ENCODE data around the gene NOMO2. TPM values are rescaled to one million over a fixed set of nuclear protein-coding genes. Genes with fewer than 3 reads are reported as not detected.
"Not testable (repeated sequence)": the region's sequence is repeated elsewhere in the genome, so short reads cannot be mapped to it uniquely, and the experiment has no call there.

The NOMO2 gene
- polyA plus RNA-seq, 1 donor (not counting 4 experiments of a cell fraction or from before 2014, with no cell fraction given) = 66.0 TPM

DNA sequence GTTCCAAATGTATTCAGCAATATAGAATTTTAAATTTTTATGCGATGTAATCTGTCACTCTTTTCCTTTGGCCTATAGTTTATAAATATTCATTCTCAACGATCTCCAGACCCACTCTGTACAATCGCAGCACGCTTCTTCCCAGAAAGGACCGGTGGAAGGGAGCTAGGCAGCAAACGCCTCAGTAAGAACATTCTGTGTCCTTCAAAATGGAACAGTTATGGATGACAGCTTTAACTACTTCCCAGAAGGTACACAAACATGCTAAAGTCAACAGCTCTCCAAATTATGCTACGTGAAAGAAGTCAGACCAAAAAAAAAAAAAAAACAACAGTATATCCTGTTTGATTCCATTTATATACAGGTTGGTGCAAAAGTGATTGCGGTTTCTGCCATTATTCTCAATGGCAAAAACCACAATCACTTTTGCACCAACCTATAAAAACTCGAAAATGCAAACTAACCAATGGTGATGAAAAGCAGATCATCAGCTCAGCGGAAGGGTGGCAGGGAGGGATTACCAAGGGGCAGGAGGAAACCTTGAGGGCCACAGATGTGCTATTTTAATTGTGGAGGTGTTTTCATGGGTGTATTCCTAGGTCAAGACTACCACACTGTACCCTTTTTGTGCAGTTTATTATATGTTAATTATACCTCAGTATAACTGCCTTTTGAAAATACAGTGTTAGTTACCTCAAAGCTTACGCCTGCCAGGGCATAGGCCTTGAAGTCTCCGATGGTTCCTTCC lies 43.2 kb downstream of the NOMO2 start:
- H4K20me1 ChIP-seq (ENCODE audit: control insufficient read depth, extremely low read depth, insufficient read depth, low read length); H3K36me3 ChIP-seq (ENCODE audit: control insufficient read depth in 2 of 2, extremely low read depth in 1 of 2, insufficient read depth in 2 of 2, low read length in 2 of 2); dilution Hi-C loops (cut with MboI; ENCODE audit: extremely low pct_ligation_motif_present, low sequenced_read_pairs); DNase-seq (ENCODE audit: low read depth, low spot score); H3K4me1 ChIP-seq (ENCODE audit: control insufficient read depth, extremely low read depth, insufficient read depth, low read length); H3K9me1 ChIP-seq (ENCODE audit: control insufficient read depth, extremely low read depth, insufficient read depth, low read length); H3K9me3 ChIP-seq (ENCODE audit: control insufficient read depth, low read depth, low read length); H3K4me3 ChIP-seq (ENCODE audit: control insufficient read depth in 2 of 3, extremely low read depth in 1 of 3, insufficient read depth in 2 of 3, low read depth in 1 of 3, low read length in 3 of 3); H3K27ac ChIP-seq (ENCODE audit: control insufficient read depth, insufficient read depth, low read length); H3K27me3 ChIP-seq (ENCODE audit: control insufficient read depth, extremely low read depth, insufficient read depth, low read length); H3K79me2 ChIP-seq (ENCODE audit: control insufficient read depth, insufficient read depth, low read length); H3K9ac ChIP-seq (ENCODE audit: control insufficient read depth, extremely low read depth, insufficient read depth, low read length); H3K4me2 ChIP-seq (ENCODE audit: control insufficient read depth, extremely low read depth, insufficient read depth, low read depth, low read length); FAIRE-seq; H2AFZ ChIP-seq (ENCODE audit: control insufficient read depth, low read length): not testable (repeated sequence)

DNA sequence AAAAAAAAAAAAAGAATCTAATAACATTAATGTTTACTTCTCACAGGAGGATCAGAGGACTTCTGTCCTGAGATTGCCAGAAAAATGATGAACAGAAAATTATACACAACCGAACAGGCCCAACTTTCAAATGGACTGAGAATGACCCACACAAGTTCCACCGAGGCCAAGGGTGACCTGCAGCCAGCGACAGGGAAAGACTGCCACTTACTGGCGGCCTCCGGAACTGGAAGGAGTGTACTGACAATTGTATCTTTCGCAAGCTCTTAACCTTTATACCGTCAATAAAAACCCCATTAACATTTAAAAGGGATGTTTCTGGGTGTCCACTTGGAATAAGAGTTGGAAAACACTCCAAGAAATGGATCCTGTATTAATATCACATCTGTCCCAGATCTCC lies 63.5 kb downstream of the NOMO2 start:
- H3K79me2 ChIP-seq (ENCODE audit: control insufficient read depth, insufficient read depth, low read length); H3K9me3 ChIP-seq (ENCODE audit: control insufficient read depth, low read depth, low read length); H3K36me3 ChIP-seq (ENCODE audit: control insufficient read depth in 2 of 2, extremely low read depth in 1 of 2, insufficient read depth in 2 of 2, low read length in 2 of 2); H3K27me3 ChIP-seq (ENCODE audit: control insufficient read depth, extremely low read depth, insufficient read depth, low read length); H3K4me3 ChIP-seq (ENCODE audit: control insufficient read depth in 2 of 3, extremely low read depth in 1 of 3, insufficient read depth in 2 of 3, low read depth in 1 of 3, low read length in 3 of 3); H2AFZ ChIP-seq (ENCODE audit: control insufficient read depth, low read length); DNase-seq (ENCODE audit: low read depth, low spot score); H3K4me1 ChIP-seq (ENCODE audit: control insufficient read depth, extremely low read depth, insufficient read depth, low read length); H3K9me1 ChIP-seq (ENCODE audit: control insufficient read depth, extremely low read depth, insufficient read depth, low read length); dilution Hi-C loops (cut with MboI; ENCODE audit: extremely low pct_ligation_motif_present, low sequenced_read_pairs); H3K4me2 ChIP-seq (ENCODE audit: control insufficient read depth, extremely low read depth, insufficient read depth, low read depth, low read length); FAIRE-seq; H4K20me1 ChIP-seq (ENCODE audit: control insufficient read depth, extremely low read depth, insufficient read depth, low read length); H3K9ac ChIP-seq (ENCODE audit: control insufficient read depth, extremely low read depth, insufficient read depth, low read length); H3K27ac ChIP-seq (ENCODE audit: control insufficient read depth, insufficient read depth, low read length): not testable (repeated sequence)

DNA sequence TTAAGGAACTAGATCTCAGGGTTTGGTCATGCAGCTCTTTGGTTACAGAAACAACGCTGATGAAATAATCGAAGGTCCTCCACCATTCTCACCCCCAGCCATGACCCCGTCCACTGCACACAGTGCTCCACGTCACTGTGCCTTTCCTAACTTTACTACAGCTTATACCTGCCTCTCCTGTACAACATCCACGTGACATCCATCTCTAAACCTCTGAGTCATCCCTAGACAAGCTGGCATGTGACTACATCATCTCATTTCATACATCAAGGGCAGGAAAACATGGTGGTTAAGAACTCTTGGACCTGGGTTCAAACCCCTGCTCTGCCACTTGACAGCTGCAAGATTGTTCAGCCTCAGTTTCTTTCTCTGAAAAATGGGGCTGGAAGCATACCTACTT lies 64.9 kb downstream of the NOMO2 start:
- dilution Hi-C loops (cut with MboI; ENCODE audit: extremely low pct_ligation_motif_present, low sequenced_read_pairs); H3K27ac ChIP-seq (ENCODE audit: control insufficient read depth, insufficient read depth, low read length); H4K20me1 ChIP-seq (ENCODE audit: control insufficient read depth, extremely low read depth, insufficient read depth, low read length); H3K4me3 ChIP-seq (ENCODE audit: control insufficient read depth in 2 of 3, extremely low read depth in 1 of 3, insufficient read depth in 2 of 3, low read depth in 1 of 3, low read length in 3 of 3); H3K9me3 ChIP-seq (ENCODE audit: control insufficient read depth, low read depth, low read length); H3K36me3 ChIP-seq (ENCODE audit: control insufficient read depth in 2 of 2, extremely low read depth in 1 of 2, insufficient read depth in 2 of 2, low read length in 2 of 2); H2AFZ ChIP-seq (ENCODE audit: control insufficient read depth, low read length); H3K9me1 ChIP-seq (ENCODE audit: control insufficient read depth, extremely low read depth, insufficient read depth, low read length); H3K79me2 ChIP-seq (ENCODE audit: control insufficient read depth, insufficient read depth, low read length); H3K4me1 ChIP-seq (ENCODE audit: control insufficient read depth, extremely low read depth, insufficient read depth, low read length); H3K27me3 ChIP-seq (ENCODE audit: control insufficient read depth, extremely low read depth, insufficient read depth, low read length); H3K9ac ChIP-seq (ENCODE audit: control insufficient read depth, extremely low read depth, insufficient read depth, low read length); DNase-seq (ENCODE audit: low read depth, low spot score); FAIRE-seq; H3K4me2 ChIP-seq (ENCODE audit: control insufficient read depth, extremely low read depth, insufficient read depth, low read depth, low read length): not testable (repeated sequence)

DNA sequence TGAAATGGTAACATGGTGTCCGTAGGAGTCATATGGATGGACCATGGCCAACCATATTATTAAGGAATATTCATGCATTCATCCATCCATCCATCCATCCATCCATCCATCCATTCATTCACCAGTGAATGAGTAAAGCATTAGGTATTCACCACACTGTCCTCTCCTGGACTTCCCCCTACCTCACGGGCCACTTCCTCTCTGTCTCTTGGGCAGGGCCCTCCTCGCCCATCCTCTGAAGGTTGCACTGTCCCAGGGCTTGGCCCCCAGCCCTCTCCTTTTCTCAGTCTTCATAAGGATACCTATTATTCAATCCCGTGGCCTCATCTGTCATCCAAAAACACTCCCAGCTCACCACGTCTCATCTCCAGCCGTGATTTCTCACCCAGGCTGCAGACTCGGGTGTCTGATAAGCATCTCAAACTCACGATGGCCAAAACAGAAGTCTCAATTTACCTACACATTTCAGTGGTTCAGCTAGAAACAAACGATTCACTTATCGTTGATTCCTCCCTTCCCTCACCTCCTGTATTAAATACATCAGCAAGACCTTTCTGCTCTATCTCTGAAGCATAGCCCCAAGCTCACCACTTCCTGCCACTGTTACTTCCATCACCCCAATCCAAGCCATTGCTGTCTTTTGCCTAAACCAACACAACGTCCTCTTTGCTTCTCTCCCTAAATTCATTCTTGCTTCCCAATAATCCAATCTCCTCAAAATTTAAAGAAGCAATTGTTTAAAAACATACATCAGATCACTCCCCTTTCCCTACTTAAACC lies 69.6 kb downstream of the NOMO2 start:
- H3K27ac ChIP-seq (ENCODE audit: control insufficient read depth, insufficient read depth, low read length); H3K79me2 ChIP-seq (ENCODE audit: control insufficient read depth, insufficient read depth, low read length); H3K9ac ChIP-seq (ENCODE audit: control insufficient read depth, extremely low read depth, insufficient read depth, low read length); H3K9me3 ChIP-seq (ENCODE audit: control insufficient read depth, low read depth, low read length); H3K9me1 ChIP-seq (ENCODE audit: control insufficient read depth, extremely low read depth, insufficient read depth, low read length); DNase-seq (ENCODE audit: low read depth, low spot score); H3K4me2 ChIP-seq (ENCODE audit: control insufficient read depth, extremely low read depth, insufficient read depth, low read depth, low read length); H2AFZ ChIP-seq (ENCODE audit: control insufficient read depth, low read length); H3K27me3 ChIP-seq (ENCODE audit: control insufficient read depth, extremely low read depth, insufficient read depth, low read length); dilution Hi-C loops (cut with MboI; ENCODE audit: extremely low pct_ligation_motif_present, low sequenced_read_pairs); H3K4me1 ChIP-seq (ENCODE audit: control insufficient read depth, extremely low read depth, insufficient read depth, low read length); H3K4me3 ChIP-seq (ENCODE audit: control insufficient read depth in 2 of 3, extremely low read depth in 1 of 3, insufficient read depth in 2 of 3, low read depth in 1 of 3, low read length in 3 of 3); FAIRE-seq; H3K36me3 ChIP-seq (ENCODE audit: control insufficient read depth in 2 of 2, extremely low read depth in 1 of 2, insufficient read depth in 2 of 2, low read length in 2 of 2); H4K20me1 ChIP-seq (ENCODE audit: control insufficient read depth, extremely low read depth, insufficient read depth, low read length): not testable (repeated sequence)

DNA sequence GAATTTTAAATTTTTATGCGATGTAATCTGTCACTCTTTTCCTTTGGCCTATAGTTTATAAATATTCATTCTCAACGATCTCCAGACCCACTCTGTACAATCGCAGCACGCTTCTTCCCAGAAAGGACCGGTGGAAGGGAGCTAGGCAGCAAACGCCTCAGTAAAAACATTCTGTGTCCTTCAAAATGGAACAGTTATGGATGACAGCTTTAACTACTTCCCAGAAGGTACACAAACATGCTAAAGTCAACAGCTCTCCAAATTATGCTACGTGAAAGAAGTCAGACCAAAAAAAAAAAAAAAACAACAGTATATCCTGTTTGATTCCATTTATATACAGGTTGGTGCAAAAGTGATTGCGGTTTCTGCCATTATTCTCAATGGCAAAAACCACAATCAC lies 125.9 kb downstream of the NOMO2 start:
- H3K4me2 ChIP-seq (ENCODE audit: control insufficient read depth, extremely low read depth, insufficient read depth, low read depth, low read length); H3K9me1 ChIP-seq (ENCODE audit: control insufficient read depth, extremely low read depth, insufficient read depth, low read length); H3K9me3 ChIP-seq (ENCODE audit: control insufficient read depth, low read depth, low read length); FAIRE-seq; H3K79me2 ChIP-seq (ENCODE audit: control insufficient read depth, insufficient read depth, low read length); H3K4me3 ChIP-seq (ENCODE audit: control insufficient read depth in 2 of 3, extremely low read depth in 1 of 3, insufficient read depth in 2 of 3, low read depth in 1 of 3, low read length in 3 of 3); H3K9ac ChIP-seq (ENCODE audit: control insufficient read depth, extremely low read depth, insufficient read depth, low read length); DNase-seq (ENCODE audit: low read depth, low spot score); H3K27ac ChIP-seq (ENCODE audit: control insufficient read depth, insufficient read depth, low read length); H4K20me1 ChIP-seq (ENCODE audit: control insufficient read depth, extremely low read depth, insufficient read depth, low read length); H3K4me1 ChIP-seq (ENCODE audit: control insufficient read depth, extremely low read depth, insufficient read depth, low read length); H2AFZ ChIP-seq (ENCODE audit: control insufficient read depth, low read length); H3K27me3 ChIP-seq (ENCODE audit: control insufficient read depth, extremely low read depth, insufficient read depth, low read length); dilution Hi-C loops (cut with MboI; ENCODE audit: extremely low pct_ligation_motif_present, low sequenced_read_pairs); H3K36me3 ChIP-seq (ENCODE audit: control insufficient read depth in 2 of 2, extremely low read depth in 1 of 2, insufficient read depth in 2 of 2, low read length in 2 of 2): not testable (repeated sequence)
